Skeletal muscle tissue (tissue), 4 donors: ENCODE results near the gene LMF1. TPM values are rescaled to one million over a fixed set of nuclear protein-coding genes. Genes with fewer than 3 reads are reported as not detected.

Source experiments
- H3K27ac ChIP-seq: one replicate; pipeline ENCODE4 v1.7.0; 2013; ENCODE audit warnings: mild to moderate bottlenecking, low read depth, low read length, inconsistent platforms
- H3K27me3 ChIP-seq, 3 donors: one replicate each; pipeline ENCODE4 v1.7.0; 2013; ENCODE audit warnings: low read length in 3 of 3; ENCODE audit not compliant: control insufficient read depth in 3 of 3, insufficient read depth in 3 of 3
- H3K36me3 ChIP-seq, 3 donors: one replicate each; pipeline ENCODE4 v1.7.0; 2013; ENCODE audit warnings: low read length in 3 of 3; ENCODE audit not compliant: control insufficient read depth in 3 of 3, insufficient read depth in 3 of 3
- H3K4me1 ChIP-seq, 3 donors: one replicate each; pipeline ENCODE4 v1.7.0; 2013; ENCODE audit warnings: low read length in 3 of 3, mild to moderate bottlenecking in 3 of 3; ENCODE audit not compliant: control insufficient read depth in 3 of 3, insufficient read depth in 3 of 3
- H3K4me3 ChIP-seq, 3 donors: one replicate each; pipeline ENCODE4 v1.7.0; 2013; ENCODE audit warnings: low read length in 3 of 3
- H3K9ac ChIP-seq, 3 donors: one replicate each; pipeline ENCODE4 v1.7.0; 2013; ENCODE audit warnings: low read length in 3 of 3, mild to moderate bottlenecking in 3 of 3, moderate library complexity in 2 of 3, low read depth in 1 of 3
- H3K9me3 ChIP-seq, 3 donors: one replicate each; pipeline ENCODE4 v1.7.0; 2013; ENCODE audit warnings: low read length in 3 of 3; ENCODE audit not compliant: control insufficient read depth in 3 of 3
- total RNA-seq: library from RNA; depleted of rRNA; stranded (reverse); fragments of >200 nt; gene quantifications from one replicate; pipeline ENCODE4 v1.2.3, GENCODE V29; 2014
- donor health status: Osteomylitis.

The LMF1 gene
- total RNA-seq, 1 donor from 2014 or later = 6.8 TPM

GRCh38 chr16:974001-974601 lies 3.3 kb upstream of the LMF1 start:
- Histone ChIP-seq H3K4me3 (peak overlapping the region in 2 of 3 donors; percentile 31 to 45), H3K4me1 (peaks cover 11 to 52% (median 46%) of the 10 kb centered on the region in 3 donors), H3K36me3 (no peaks in the 10 kb centered on the region), H3K9me3 (no peaks in the 10 kb centered on the region), H3K27me3 (peaks cover 8 to 31% (median 23%) of the 10 kb centered on the region in 3 donors), H3K27ac (peak overlapping the region; percentile 75), H3K9ac (peak overlapping the region in 2 of 3 donors; percentile 38 to 66)

GRCh38 chr16:973366-973765 lies 2.6 kb upstream of the LMF1 start:
- Histone ChIP-seq H3K36me3 (no peaks in the 10 kb centered on the region), H3K9ac (no peak overlapping the region), H3K4me1 (peaks cover 11 to 52% (median 46%) of the 10 kb centered on the region in 3 donors), H3K27me3 (peaks cover under 1 to 28% (median 17%) of the 10 kb centered on the region in 3 donors), H3K4me3 (no peak overlapping the region), H3K27ac (no peak overlapping the region), H3K9me3 (no peaks in the 10 kb centered on the region)

GRCh38 chr16:972316-973002 lies 1.7 kb upstream of the LMF1 start:
- H3K9me3 ChIP-seq = no peaks in the 10 kb centered on the region
- H3K9ac ChIP-seq = no peak overlapping the region
- H3K36me3 ChIP-seq = peaks cover 2 to 7% (median 3%) of the 10 kb centered on the region in 3 donors
- no peak overlapping the region for H3K4me3 ChIP-seq
- peaks cover 11 to 51% (median 46%) of the 10 kb centered on the region in 3 donors for H3K4me1 ChIP-seq
- H3K27ac ChIP-seq = no peak overlapping the region
- peaks cover 0 to 19% (median 12%) of the 10 kb centered on the region in 3 donors for H3K27me3 ChIP-seq

DNA sequence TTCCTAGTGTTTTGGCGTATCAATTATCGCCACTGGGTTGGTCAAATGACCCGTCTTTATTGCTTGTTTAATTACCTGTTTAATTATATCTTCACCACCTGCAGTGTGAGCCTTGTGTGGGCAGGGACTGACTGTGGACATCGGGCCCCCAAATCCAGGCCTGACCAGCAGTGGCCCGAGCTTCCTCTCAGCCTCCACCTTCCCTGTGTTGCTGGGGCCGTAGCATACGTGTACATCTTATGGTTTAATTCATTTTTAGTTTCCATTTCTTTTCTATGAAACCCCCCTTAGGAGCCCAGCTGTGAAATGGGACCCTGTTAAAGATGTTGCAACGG lies 1.2 kb upstream of the LMF1 start:
- Histone ChIP-seq H3K27ac (no peak overlapping the region), H3K4me1 (peaks cover 11 to 49% (median 42%) of the 10 kb centered on the region in 3 donors), H3K9ac (no peak overlapping the region), H3K27me3 (peaks cover 0 to 19% (median 11%) of the 10 kb centered on the region in 3 donors), H3K4me3 (no peak overlapping the region), H3K36me3 (peaks cover 3 to 7% (median 3%) of the 10 kb centered on the region in 3 donors), H3K9me3 (no peaks in the 10 kb centered on the region)

DNA sequence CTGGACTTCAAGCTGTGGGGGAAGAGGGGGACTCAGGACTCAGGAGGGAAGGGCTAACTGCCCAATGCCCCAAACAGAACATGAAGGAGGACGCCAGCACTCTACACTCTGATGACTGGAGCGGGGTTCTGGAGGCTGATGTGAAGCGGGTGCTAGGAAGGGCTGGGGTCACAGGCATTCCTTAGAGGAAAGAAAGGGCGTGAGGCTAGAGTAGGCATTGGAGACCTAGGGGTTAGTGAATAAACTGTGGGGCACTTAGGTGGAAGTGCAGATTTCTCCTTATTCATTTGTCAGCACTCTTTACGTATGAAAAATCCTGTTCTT lies 760 bp upstream of the LMF1 start:
- Histone ChIP-seq H3K27me3 (peaks cover 0 to 19% (median 7%) of the 10 kb centered on the region in 3 donors), H3K9ac (peak overlapping the region in 1 of 3 donors; percentile 66), H3K4me3 (peak overlapping the region in 2 of 3 donors; percentile 66 to 67), H3K4me1 (peaks cover 11 to 45% (median 38%) of the 10 kb centered on the region in 3 donors), H3K27ac (no peak overlapping the region), H3K36me3 (peaks cover 3 to 8% (median 7%) of the 10 kb centered on the region in 3 donors), H3K9me3 (no peaks in the 10 kb centered on the region)

DNA sequence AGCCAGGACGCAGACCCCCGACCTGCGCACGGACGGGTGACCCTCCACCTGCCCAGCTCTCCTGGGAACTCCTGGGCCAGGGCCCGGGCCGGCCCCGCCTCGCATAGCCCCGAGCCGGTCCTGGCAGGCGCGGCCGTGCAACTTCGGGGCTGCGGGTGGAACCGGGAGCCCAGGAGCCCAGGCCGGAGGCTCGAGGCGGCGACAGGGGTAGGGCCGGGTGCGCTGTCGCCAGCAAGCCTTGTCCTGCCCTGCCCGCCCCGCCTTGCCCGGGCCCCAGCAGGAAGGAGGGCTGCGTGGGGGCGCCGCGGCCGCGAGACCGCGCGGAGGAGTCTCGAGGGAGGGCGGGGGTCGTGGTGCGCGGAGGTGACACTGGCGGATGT lies 408 bp downstream of the LMF1 start:
- Histone ChIP-seq H3K27me3 (peaks cover 0 to 10% (median 4%) of the 10 kb centered on the region in 3 donors), H3K4me3 (peak overlapping the region; percentile 78 to 89 (median 86)), H3K27ac (peak overlapping the region; percentile 76), H3K36me3 (peaks cover 6 to 12% (median 11%) of the 10 kb centered on the region in 3 donors), H3K4me1 (peaks cover 11 to 37% (median 27%) of the 10 kb centered on the region in 3 donors), H3K9ac (peak overlapping the region; percentile 80 to 91 (median 87)), H3K9me3 (no peaks in the 10 kb centered on the region)

DNA sequence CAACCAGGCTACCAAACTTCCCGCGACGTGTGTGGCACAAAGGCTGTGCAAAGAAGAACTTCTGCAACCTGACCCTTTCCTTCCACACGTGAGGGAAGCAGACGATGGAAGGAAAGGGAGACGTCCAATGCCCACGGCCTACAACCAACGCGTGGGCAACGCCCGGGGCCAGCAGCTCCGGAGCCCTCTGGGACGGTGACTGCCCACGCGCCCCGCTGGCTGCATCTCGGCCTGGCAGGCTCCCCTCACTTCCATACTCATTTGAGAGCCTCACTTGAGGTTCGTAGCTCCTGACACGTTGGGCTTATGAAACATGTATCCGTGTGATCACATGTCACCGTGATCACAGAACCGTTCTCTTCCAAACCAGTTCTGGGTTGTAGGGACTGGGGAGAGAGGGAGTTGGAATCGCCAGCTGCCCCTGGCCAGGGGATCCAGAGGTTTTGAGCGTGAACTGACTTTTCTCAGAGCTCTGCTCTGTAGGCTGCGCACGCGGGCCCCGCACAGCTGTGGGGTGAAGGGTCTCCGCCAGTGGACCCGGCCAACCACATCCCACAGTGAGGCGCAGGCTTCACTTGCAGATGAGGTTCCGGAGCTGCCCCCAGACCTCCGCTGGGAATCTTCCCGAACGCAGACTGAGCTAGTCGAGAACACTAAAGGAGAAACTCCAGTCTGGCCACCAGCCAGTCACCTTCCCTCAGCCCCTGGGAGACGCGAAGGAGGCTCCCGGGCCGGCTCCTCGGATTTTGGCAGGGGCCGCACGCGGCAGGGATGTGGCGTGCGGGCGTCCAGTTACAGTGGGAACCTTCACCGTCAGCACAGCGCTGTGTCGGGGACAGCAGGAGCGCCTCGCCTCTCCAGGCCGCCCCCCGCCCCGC lies 1.0 kb downstream of the LMF1 start:
- H3K4me1 ChIP-seq = peaks cover 13 to 33% (median 22%) of the 10 kb centered on the region in 3 donors
- no peaks in the 10 kb centered on the region for H3K9me3 ChIP-seq
- H3K4me3 ChIP-seq = peak overlapping the region; percentile 78 to 89 (median 86)
- H3K27me3 ChIP-seq = peaks cover 0 to 5% (median 2%) of the 10 kb centered on the region in 3 donors
- H3K9ac ChIP-seq = peak overlapping the region; percentile 80 to 91 (median 87)
- peaks cover 6 to 12% (median 11%) of the 10 kb centered on the region in 3 donors for H3K36me3 ChIP-seq
- peak overlapping the region; percentile 76 for H3K27ac ChIP-seq

DNA sequence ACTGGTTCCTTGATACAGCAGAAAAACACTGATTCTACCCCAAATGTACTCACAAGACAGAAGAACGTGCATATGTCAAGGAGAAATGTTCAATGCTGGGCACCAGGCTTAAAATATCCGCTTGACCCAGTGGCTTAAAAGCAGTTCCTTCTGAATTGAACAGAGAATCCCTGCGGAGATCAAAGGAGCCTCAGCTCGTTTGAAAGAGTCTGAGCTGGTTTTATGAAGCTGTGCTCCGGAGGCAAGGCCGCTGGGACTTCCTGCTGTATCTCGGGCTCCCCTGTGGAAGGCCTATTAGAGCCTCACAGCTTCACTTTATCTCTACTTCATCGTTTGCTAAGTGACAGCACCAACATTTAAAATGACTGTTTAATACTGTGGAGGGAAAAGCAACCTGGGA lies 2.2 kb downstream of the LMF1 start:
- Histone ChIP-seq H3K4me1 (peaks cover 13 to 29% (median 22%) of the 10 kb centered on the region in 3 donors), H3K9ac (no peak overlapping the region), H3K4me3 (no peak overlapping the region), H3K36me3 (peaks cover 6 to 12% (median 11%) of the 10 kb centered on the region in 3 donors), H3K27ac (no peak overlapping the region), H3K9me3 (no peaks in the 10 kb centered on the region), H3K27me3 (peaks cover 0 to 3% (median 0%) of the 10 kb centered on the region in 3 donors)

- Histone ChIP-seq H3K9me3 (no peaks in the 10 kb centered on the region), H3K4me1 (peaks cover 13 to 36% (median 28%) of the 10 kb centered on the region in 3 donors), H3K9ac (no peak overlapping the region), H3K27me3 (peaks cover 0 to 3% (median 0%) of the 10 kb centered on the region in 3 donors), H3K4me3 (no peak overlapping the region), H3K36me3 (peaks cover 6 to 15% (median 11%) of the 10 kb centered on the region in 3 donors), H3K27ac (no peak overlapping the region)
Measured at GRCh38 chr16:967546-968295, 3.1 kb downstream of the LMF1 start.
